ENCODE results near the gene OGDHL. TPM values are rescaled to one million over a fixed set of nuclear protein-coding genes. Genes with fewer than 3 reads are reported as not detected.
"Not testable (repeated sequence)": the region's sequence is repeated elsewhere in the genome, so short reads cannot be mapped to it uniquely, and the experiment has no call there.

OGDHL gene
- total RNA-seq, result 3.7 and 3.9 TPM in 2 replicates

DNA sequence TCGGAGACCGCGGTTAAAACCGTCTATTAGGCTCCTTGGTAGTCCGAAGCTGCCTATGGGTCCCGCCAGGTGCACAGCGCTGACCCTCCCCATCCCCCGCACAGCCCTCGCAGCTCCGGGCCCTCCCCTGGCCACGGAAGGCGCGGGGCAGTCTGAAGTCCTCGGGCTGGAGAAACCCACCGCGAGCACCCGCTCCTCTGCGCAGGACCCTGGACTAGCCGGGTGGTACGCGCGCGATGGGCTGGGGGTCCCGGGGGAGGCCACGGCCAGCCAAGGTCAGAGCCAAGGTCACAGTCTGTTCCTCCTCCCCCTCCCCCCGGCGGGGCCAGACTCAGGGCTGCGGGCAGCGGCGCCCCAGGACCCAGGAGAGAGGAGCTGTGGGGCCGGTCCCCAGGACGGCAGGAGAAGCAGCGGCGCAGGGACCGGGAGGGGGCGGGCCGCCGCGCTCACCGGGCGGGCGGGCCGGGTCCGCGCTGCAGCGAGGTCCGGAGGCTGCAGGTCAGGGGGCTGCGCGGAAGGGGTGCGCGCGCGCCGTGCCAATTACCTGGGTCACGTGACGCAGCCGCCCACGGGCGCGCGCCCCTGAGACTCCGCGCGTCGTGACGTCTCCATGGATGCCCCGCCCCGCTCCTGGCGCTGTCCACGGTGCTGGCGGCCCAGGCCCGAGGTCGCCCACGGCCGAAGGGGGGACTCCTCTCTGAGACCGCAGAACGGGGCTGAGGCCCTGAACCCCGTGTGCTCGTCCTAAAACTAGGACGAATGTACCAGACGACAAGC is at the start of gene OGDHL:
Gene OGDHL (minus strand): TSS at position 535 of the 777 bp plus-strand sequence. CDS start 3,731 bp downstream, outside the sequence.
- no peaks in the 10 kb centered on the region for H3K4me1 Mint-ChIP-seq (ENCODE audit: low read depth)
- no peaks in the 10 kb centered on the region for H3K9me3 Mint-ChIP-seq
- DNase-seq (ENCODE audit: low spot score), result peak; percentile 51
- no peak within 1 kb of the TSS for H3K27ac Mint-ChIP-seq
- no peaks in the 10 kb centered on the region for H3K36me3 Mint-ChIP-seq (ENCODE audit: low read depth)
- H3K27me3 Mint-ChIP-seq (ENCODE audit: low read depth), result peaks cover 10% of the 10 kb centered on the region
- H3K4me3 Mint-ChIP-seq (ENCODE audit: low read depth), result peak within 1 kb of the TSS; percentile 51
- intact Hi-C loops (cut with micrococcal nuclease), result loop anchor here (2.0 kb wide), 1 partner anchor 155 kb away; no protein-coding TSS in a partner anchor

DNA sequence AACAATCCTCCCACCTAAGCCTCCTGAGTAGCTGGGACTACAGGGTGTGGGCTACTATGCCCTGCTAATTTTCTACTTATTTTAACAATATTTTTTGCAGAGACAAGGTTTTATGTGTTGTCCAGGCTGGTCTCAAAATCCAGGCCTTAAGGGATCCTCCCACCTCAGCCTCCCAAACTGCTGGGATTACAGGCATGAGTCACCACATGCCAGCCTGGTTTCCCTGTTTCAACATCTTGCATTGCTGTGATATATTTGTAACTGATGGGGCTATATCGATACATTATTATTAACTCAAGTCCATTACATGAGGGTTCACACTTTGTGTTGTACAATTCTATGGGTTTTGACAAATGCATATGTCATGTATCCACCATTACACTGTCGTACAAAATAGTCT is 41.9 kb upstream of the OGDHL start:
- Mint-ChIP-seq H3K4me1 (ENCODE audit: low read depth) (no peaks in the 10 kb centered on the region), H3K9me3 (peaks cover 5% of the 10 kb centered on the region), H3K27ac (no peak overlapping the region), H3K4me3 (ENCODE audit: low read depth) (no peak overlapping the region), H3K36me3 (ENCODE audit: low read depth) (no peaks in the 10 kb centered on the region), H3K27me3 (ENCODE audit: low read depth) (no peaks in the 10 kb centered on the region)
- no peak for DNase-seq (ENCODE audit: low spot score)
- intact Hi-C loops (cut with micrococcal nuclease), result no loop called here

DNA sequence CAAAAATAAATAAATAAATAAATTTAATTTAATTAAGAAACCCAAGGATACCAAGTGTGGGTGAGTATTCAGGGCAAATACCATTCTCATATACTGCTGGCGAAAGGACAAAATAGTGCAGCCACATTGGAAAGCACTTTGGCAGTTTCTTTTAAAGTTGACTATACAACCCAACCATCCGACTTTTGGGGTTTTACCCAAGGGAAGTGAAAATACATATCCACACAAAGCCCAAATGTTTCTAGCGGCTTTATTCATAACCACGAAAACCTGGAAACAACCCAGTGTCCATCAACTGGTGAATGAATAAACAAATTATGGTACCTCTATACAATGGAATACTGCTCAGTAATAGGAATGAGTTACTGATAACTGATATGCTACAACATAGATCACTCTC is 36.2 kb upstream of the OGDHL start:
- Mint-ChIP-seq H3K27me3 (ENCODE audit: low read depth) (no peaks in the 10 kb centered on the region), H3K36me3 (ENCODE audit: low read depth) (no peaks in the 10 kb centered on the region), H3K27ac (no peak overlapping the region), H3K4me1 (ENCODE audit: low read depth) (no peaks in the 10 kb centered on the region), H3K9me3 (no peaks in the 10 kb centered on the region), H3K4me3 (ENCODE audit: low read depth) (no peak overlapping the region)
- DNase-seq (ENCODE audit: low spot score), result no peak
- intact Hi-C loops (cut with micrococcal nuclease), result no loop called here

DNA sequence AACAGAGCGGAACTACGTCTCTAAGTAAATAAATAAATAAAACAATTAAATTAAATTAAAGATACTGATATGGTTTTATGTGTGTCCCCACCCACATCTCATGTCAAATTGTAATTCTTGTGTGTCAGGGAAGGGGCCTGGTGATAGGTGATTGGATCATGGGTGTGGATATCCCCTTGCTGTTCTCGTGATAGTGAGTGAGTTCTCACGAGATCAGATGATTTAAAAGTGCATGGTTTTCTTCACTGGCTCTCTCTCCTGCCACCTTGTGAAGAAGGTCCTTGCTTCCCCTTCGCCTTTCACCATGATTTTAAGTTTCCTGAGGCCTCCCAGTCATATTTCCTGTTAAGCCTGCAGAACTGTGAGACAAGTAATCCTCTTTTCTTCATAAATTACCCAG is 29.0 kb upstream of the OGDHL start:
- DNase-seq (ENCODE audit: low spot score), result no peak
- intact Hi-C loops (cut with micrococcal nuclease), result no loop called here
- Mint-ChIP-seq H3K36me3 (ENCODE audit: low read depth) (no peaks in the 10 kb centered on the region), H3K9me3 (no peaks in the 10 kb centered on the region), H3K4me1 (ENCODE audit: low read depth) (no peaks in the 10 kb centered on the region), H3K27ac (no peak overlapping the region), H3K4me3 (ENCODE audit: low read depth) (no peak overlapping the region), H3K27me3 (ENCODE audit: low read depth) (no peaks in the 10 kb centered on the region)

DNA sequence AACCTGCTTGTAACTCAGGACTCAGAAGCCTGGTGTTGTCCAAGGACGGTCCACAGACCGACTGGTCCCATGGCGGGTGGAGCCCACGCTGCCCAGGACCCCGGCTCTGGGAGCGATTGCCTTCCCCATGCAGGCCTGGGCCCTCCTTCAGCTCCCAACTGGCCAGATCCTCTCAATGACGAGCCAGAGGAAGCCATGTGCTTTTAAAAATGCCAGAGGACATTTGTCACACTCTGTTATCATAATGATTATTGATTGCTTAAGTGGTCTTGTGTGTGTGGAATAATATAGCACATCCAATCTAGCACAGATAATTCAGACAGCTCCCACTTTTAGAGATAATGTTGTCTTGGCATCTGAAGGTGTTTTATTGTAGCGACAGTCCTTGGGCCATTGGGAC is 22.6 kb upstream of the OGDHL start:
- no peak for DNase-seq (ENCODE audit: low spot score)
- H3K4me1 Mint-ChIP-seq (ENCODE audit: low read depth), result no peaks in the 10 kb centered on the region
- no peaks in the 10 kb centered on the region for H3K9me3 Mint-ChIP-seq
- peaks cover 5% of the 10 kb centered on the region for H3K27me3 Mint-ChIP-seq (ENCODE audit: low read depth)
- no peak overlapping the region for H3K27ac Mint-ChIP-seq
- no peaks in the 10 kb centered on the region for H3K36me3 Mint-ChIP-seq (ENCODE audit: low read depth)
- no peak overlapping the region for H3K4me3 Mint-ChIP-seq (ENCODE audit: low read depth)
- intact Hi-C loops (cut with micrococcal nuclease), result no loop called here

DNA sequence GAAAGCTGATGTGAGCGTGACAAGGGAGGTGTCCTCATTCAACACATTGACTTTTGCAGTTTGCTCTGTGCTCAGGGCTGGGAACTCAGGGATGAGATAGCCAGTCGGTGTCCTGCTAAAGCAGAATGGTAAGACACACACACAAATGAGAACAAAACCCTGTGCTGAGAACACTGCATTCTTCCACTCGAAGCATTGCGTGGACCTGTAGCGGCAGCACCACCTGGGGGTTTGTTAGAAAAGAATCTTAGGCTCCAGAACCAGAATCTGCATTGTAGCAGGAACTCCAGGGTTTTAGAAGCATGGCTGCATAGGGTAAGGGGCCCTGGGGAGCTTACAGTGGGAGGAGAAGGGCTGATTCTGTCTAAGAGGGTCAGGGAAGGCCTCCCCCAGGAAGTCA is 21.5 kb upstream of the OGDHL start:
- Mint-ChIP-seq H3K27me3 (ENCODE audit: low read depth) (peaks cover 5% of the 10 kb centered on the region), H3K9me3 (no peaks in the 10 kb centered on the region), H3K27ac (no peak overlapping the region)

DNA sequence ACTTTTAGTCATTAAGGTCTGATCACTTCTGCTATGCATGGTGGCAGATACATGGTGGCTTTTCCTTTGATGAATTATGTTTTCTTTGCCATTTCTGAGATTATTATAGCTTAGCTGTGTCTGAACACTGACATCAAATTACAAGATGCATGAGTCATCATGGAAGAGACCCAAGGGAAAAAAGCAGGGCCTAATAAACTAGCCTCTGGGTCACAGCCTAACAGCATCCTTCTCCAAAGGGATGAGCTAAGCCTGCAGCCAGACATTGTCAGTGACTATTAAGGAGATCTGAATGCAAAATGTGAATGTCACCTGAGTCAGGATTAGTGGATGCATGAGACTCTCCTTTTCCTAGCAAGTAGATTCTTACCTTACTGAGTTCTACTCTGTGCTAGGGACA is 19.1 kb upstream of the OGDHL start:
- H3K4me3 Mint-ChIP-seq (ENCODE audit: low read depth), result no peak overlapping the region
- intact Hi-C loops (cut with micrococcal nuclease), result no loop called here
- H3K27ac Mint-ChIP-seq, result no peak overlapping the region
- no peak for DNase-seq (ENCODE audit: low spot score)
- no peaks in the 10 kb centered on the region for H3K4me1 Mint-ChIP-seq (ENCODE audit: low read depth)
- H3K27me3 Mint-ChIP-seq (ENCODE audit: low read depth), result peaks cover 5% of the 10 kb centered on the region
- no peaks in the 10 kb centered on the region for H3K36me3 Mint-ChIP-seq (ENCODE audit: low read depth)
- H3K9me3 Mint-ChIP-seq, result no peaks in the 10 kb centered on the region

More for the DNA sequence above, 21.5 kb upstream of the OGDHL start:
- H3K36me3 Mint-ChIP-seq (ENCODE audit: low read depth), result no peaks in the 10 kb centered on the region
- H3K4me3 Mint-ChIP-seq (ENCODE audit: low read depth), result no peak overlapping the region
- DNase-seq (ENCODE audit: low spot score), result no peak
- H3K4me1 Mint-ChIP-seq (ENCODE audit: low read depth), result no peaks in the 10 kb centered on the region
- intact Hi-C loops (cut with micrococcal nuclease), result no loop called here

DNA sequence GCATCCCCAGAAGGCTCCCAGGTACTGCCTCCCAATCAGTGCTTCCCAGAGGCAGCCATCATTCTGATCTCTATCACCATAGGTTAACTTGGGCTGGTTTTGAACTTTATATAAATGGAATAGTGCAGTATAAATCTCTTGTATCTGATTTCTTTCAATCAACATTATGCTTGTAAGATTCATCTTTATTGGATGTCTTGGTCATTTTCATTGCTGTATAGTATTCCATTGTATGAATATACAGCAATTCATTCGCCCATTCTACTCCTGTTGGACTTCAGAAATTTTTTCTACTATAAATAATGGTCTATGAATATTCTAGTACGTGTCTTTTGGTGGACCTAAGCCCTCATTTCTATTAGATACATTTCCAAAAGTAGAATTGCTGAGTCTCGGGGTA is 16.1 kb upstream of the OGDHL start:
- Mint-ChIP-seq H3K4me1 (ENCODE audit: low read depth) (no peaks in the 10 kb centered on the region), H3K9me3 (no peaks in the 10 kb centered on the region), H3K27me3 (ENCODE audit: low read depth) (peaks cover 3% of the 10 kb centered on the region), H3K36me3 (ENCODE audit: low read depth) (no peaks in the 10 kb centered on the region), H3K4me3 (ENCODE audit: low read depth) (no peak overlapping the region), H3K27ac (no peak overlapping the region)
- intact Hi-C loops (cut with micrococcal nuclease), result no loop called here
- no peak for DNase-seq (ENCODE audit: low spot score)

DNA sequence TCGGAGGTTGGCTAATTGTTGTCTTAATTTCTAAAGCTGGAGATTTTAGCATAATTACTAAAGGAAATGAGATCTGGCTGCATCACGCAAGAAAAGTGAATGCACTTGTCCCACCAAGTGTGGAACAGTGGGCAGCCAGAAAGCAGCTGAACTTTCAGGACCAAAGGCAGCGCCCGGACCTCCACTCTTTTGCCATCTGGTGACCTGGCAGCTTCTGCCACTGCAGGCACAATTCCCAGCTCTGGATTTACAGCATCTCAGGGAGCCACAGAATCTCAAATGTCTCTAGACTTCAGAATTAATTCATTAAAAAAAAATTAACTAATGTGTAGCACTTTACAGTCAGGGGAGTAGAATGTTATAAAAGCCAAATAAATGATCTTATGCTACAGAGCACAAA is 14.7 kb upstream of the OGDHL start:
- H3K27me3 Mint-ChIP-seq (ENCODE audit: low read depth), result peaks cover 11% of the 10 kb centered on the region
- H3K4me3 Mint-ChIP-seq (ENCODE audit: low read depth), result no peak overlapping the region
- H3K4me1 Mint-ChIP-seq (ENCODE audit: low read depth), result no peaks in the 10 kb centered on the region
- no peaks in the 10 kb centered on the region for H3K9me3 Mint-ChIP-seq
- no peak for DNase-seq (ENCODE audit: low spot score)
- no peak overlapping the region for H3K27ac Mint-ChIP-seq
- intact Hi-C loops (cut with micrococcal nuclease), result no loop called here
- H3K36me3 Mint-ChIP-seq (ENCODE audit: low read depth), result no peaks in the 10 kb centered on the region

DNA sequence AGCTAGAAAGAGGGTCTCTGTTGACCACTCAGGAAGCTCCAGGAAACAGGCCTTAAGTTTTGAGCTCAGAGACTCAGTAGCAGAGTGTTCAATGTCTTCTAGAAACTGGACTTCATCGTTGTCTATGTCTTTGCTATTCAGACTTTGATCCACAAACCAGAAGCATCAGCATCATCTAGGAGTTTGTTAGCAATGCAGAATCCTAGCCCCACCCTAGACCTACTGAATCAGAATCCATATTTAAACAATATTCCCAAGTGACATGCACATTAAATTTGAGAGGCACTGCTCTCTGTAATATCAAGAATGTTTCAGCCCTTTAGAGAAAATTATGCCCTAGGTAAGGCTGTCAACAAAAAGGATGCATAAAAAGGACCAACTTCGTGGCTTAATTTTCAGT is 12.9 kb upstream of the OGDHL start:
- Mint-ChIP-seq H3K27ac (no peak overlapping the region), H3K9me3 (no peaks in the 10 kb centered on the region), H3K27me3 (ENCODE audit: low read depth) (peaks cover 20% of the 10 kb centered on the region), H3K36me3 (ENCODE audit: low read depth) (no peaks in the 10 kb centered on the region), H3K4me1 (ENCODE audit: low read depth) (no peaks in the 10 kb centered on the region), H3K4me3 (ENCODE audit: low read depth) (no peak overlapping the region)
- no peak for DNase-seq (ENCODE audit: low spot score)
- intact Hi-C loops (cut with micrococcal nuclease), result no loop called here

DNA sequence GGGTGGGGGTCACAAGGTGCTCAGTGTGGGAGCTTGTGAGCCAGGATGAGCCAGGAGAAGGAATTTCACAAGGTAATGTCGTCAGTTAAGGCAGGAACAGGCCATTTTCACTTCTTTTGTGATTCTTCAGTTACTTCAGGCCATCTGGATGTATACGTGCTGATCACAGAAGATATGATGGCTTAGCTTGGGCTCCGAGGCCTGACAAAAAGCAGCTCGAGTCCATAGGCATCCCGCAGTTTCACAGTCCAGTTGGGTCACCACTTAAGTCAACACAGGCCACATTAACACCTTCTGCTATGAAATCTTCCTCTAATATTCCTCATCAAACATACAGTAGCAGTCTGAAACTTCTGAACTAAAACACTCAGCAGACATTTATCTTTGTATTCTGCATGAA is 10.8 kb upstream of the OGDHL start:
- DNase-seq (ENCODE audit: low spot score); H3K27ac Mint-ChIP-seq; H3K36me3 Mint-ChIP-seq (ENCODE audit: low read depth); H3K4me3 Mint-ChIP-seq (ENCODE audit: low read depth); intact Hi-C loops (cut with micrococcal nuclease); H3K9me3 Mint-ChIP-seq; H3K4me1 Mint-ChIP-seq (ENCODE audit: low read depth): not testable (repeated sequence)
- peaks cover 27% of the 10 kb centered on the region for H3K27me3 Mint-ChIP-seq (ENCODE audit: low read depth)

DNA sequence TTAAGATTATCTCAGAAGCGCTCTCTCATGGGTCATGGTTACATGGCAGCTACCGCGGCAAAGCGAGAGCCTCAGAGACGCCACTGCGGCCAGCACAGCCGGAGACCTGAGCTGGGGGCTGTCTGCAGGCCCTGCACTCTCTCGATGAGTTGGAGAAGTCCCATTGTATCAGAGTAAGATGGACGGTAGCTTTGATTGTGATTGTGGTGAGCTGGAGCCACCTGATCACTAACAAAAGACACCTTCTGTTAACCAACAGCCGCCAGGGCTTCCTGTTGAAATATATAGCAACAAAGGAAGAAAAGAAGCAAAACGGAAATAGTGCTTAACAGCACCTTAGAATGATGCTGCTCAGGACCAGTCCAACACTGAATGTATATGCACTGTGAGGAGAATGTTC is 8.9 kb upstream of the OGDHL start:
- H3K36me3 Mint-ChIP-seq (ENCODE audit: low read depth); H3K9me3 Mint-ChIP-seq; H3K4me3 Mint-ChIP-seq (ENCODE audit: low read depth); DNase-seq (ENCODE audit: low spot score); H3K4me1 Mint-ChIP-seq (ENCODE audit: low read depth); intact Hi-C loops (cut with micrococcal nuclease); H3K27ac Mint-ChIP-seq: not testable (repeated sequence)
- peaks cover 39% of the 10 kb centered on the region for H3K27me3 Mint-ChIP-seq (ENCODE audit: low read depth)

DNA sequence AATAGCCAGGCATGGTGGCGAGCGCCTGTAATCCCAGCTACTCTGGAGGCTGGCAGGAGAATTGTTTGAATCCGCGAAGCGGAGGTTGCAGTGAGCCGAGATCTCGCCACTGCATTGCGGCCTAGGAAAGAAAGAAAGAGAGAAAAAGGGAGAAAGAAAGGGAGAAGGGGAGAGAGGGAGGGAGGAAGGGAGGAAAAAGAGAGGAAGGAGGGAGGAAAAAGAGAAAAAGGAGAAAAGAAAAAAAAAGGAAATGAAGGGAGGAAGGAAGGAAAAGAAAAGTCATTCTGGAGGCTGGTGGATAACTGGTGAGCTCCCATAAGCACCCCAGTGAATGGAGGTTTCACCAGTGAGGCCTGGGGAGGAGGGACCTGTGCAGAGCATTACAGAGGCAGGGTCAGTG is 7.6 kb upstream of the OGDHL start:
- Mint-ChIP-seq H3K9me3 (no peaks in the 10 kb centered on the region), H3K4me1 (ENCODE audit: low read depth) (no peaks in the 10 kb centered on the region), H3K27me3 (ENCODE audit: low read depth) (peaks cover 37% of the 10 kb centered on the region), H3K27ac (no peak overlapping the region), H3K4me3 (ENCODE audit: low read depth) (no peak overlapping the region), H3K36me3 (ENCODE audit: low read depth) (no peaks in the 10 kb centered on the region)
- intact Hi-C loops (cut with micrococcal nuclease), result no loop called here
- no peak for DNase-seq (ENCODE audit: low spot score)

DNA sequence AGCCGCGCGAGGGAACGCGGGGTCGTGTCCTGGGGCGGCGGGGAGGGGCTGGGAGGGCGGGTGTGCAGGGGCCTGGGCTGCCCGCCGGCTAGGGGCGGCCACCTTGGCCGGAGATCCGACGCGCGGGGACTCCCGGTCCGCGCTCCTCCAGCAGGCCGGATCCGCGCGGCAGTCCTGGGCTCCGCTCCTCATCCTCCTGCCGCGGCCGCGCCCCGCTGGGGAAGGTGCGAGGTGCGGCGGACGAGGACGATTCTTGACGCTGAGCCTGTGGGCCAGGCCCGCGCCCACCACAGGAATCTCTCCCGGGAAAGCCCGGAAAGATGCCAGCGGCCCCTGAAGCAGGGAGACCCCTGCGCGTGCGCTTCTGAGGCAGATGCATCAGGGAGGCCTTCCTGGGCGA is 6.6 kb upstream of the OGDHL start:
- no peaks in the 10 kb centered on the region for H3K4me1 Mint-ChIP-seq (ENCODE audit: low read depth)

More for the DNA sequence above, 6.6 kb upstream of the OGDHL start:
- H3K27me3 Mint-ChIP-seq (ENCODE audit: low read depth), result peaks cover 35% of the 10 kb centered on the region
- H3K9me3 Mint-ChIP-seq, result no peaks in the 10 kb centered on the region
- H3K36me3 Mint-ChIP-seq (ENCODE audit: low read depth), result no peaks in the 10 kb centered on the region
- intact Hi-C loops (cut with micrococcal nuclease), result no loop called here
- no peak overlapping the region for H3K27ac Mint-ChIP-seq
- DNase-seq (ENCODE audit: low spot score), result no peak
- no peak overlapping the region for H3K4me3 Mint-ChIP-seq (ENCODE audit: low read depth)

Data from activated T-helper 2 cell treated with anti-CD3 and anti-CD28 coated beads, Interferon-gamma antibody, Interleukin-2, Interleukin-4, amounts not matched to agents 10 μg/mL and 5 μg/mL and 100 μg/mL, durations not matched to agents 14 hours and 24 hours and 36 hours (primary cell).